CD4-positive, alpha-beta T cell treated with Interferon alpha-2 for 1 hour (primary cell): Measurements from ENCODE around the gene COMMD4.
"Not testable (repeated sequence)": the region's sequence is repeated elsewhere in the genome, so short reads cannot be mapped to it uniquely, and the experiment has no call there.

Source experiments
- DNase-seq, 2 donors: peaks; one replicate each; pipeline ENCODE4 v3.0.0-alpha.2; 2020 to 2022

Gene COMMD4

DNA sequence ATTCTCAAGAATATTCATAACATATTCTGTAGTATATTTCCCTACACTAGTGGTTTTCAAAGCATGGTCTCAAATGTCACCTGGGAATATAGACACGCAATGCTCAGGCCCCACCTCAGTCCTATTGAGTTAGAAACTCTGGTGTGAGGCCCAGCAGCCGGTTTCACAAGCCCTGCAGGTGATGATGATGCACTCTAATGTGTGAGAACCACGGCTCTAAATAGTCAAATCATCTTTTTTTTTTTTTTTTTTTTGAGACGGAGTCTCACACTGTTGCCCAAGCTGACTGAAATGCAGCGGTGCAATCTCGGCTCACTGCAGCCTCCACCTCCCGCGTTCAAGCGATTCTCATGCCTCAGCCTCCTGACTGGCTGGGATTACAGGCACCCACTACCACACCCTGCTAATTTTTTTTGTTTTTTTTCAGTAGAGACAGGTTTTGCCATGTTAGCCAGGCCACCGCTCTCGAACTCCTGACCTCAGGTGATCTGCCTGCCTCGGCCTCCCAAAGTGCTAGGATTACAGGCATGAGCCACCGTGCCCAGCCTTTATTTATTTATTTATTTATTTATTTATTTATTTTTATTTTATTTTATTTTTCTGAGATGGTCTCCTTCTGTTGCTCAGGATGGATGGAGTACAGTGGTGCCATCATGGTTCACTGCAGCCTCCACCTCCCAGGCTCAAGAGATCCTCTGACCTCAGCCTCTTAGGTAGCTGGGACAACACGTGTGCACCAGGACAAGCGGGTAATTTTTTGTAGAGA is 2.0 kb upstream of the COMMD4 start:
- DNase-seq, result not testable (repeated sequence)

DNA sequence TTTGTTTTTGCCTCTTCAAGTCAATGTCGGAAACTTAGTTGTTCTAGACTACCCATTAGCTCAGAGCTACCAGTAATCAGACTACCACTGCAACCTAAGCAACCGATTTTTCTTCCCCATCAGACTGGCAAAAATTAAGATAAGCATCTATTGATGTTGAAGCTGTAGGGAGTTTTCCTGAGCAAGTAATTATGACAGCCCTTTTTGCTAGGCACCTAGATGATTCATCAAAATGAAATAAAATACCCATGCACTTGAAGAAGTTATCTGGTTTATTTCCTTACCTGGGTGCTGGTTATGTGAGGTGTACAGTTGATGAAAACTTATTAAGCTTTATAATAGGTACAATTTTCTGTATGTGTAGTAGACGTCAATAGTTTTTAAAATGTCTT is 554 bp upstream of the COMMD4 start:
- no peak for DNase-seq

DNA sequence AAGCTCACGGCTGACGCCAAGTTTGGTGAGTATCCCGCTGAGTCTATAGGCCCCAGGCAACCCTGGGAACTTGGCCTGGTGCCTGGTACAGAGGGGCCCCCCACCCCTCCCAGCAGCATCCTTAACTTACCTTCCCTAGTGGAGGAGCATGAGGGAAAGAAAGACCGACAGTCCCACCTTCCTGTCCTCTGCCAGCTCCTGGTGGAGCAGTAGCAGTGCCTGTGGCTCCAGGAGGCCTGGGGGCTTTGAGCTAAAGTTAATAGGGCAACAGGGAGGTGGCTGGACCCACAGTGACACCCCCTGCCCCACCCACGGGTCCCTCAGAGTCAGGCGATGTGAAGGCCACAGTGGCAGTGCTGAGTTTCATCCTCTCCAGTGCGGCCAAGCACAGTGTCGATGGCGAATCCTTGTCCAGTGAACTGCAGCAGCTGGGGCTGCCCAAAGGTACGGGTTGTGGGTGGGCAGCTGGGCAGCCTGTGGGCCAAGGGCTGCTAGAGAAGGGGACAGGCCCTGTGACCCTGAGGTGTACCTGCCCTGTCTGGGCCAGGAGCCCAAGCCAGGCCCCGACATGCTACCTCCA is 2.9 kb downstream of the COMMD4 start:
- DNase-seq, result no peak

DNA sequence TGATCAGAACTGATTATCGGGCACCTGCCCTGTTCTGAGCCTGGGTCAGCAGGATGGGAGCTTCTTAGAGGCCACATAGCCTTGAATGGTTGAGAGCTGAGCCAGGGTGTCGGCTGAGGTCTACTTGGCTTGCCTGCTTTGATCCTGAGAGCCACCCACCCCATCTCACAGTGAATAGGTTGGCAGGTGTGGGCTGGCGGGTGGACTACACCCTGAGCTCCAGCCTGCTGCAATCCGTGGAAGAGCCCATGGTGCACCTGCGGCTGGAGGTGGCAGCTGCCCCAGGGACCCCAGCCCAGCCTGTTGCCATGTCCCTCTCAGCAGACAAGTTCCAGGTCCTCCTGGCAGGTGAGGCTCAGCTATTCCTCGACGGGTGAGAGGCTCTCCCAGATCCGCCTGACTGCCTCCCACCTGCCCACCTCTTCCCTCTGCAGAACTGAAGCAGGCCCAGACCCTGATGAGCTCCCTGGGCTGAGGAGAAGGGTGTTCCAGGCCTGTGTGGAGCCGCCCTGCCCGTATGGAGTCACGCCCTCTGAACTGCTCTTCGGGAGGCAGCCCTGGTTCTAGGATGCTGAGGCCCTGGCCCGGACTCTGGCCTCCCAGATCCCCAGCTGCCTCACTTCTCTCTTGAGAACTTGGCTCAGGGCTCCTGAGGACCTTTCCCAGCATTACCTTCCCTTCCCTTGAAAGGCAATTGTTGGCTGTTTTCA is 3.8 kb downstream of the COMMD4 start:
- no peak for DNase-seq

DNA sequence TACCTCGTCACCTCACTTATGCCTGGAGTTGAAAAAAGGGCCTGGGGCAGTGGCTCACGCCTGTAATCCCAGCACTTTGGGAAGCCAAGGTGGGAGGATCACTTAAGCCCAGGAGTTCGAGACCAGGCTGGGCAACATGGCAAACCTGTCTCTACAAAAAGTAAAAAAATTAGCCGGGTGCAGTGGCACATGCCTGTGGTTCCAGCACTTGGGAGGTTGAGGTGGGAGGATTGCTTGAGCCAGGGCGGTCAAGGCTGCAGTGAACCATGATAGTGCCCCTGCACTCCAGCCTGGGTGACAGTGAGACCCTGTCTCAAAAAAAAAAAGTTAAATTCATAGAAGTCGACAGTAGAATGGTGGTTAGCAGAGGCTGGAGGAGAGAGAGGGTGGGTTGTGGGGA is 6.4 kb downstream of the COMMD4 start:
- DNase-seq, result no peak

DNA sequence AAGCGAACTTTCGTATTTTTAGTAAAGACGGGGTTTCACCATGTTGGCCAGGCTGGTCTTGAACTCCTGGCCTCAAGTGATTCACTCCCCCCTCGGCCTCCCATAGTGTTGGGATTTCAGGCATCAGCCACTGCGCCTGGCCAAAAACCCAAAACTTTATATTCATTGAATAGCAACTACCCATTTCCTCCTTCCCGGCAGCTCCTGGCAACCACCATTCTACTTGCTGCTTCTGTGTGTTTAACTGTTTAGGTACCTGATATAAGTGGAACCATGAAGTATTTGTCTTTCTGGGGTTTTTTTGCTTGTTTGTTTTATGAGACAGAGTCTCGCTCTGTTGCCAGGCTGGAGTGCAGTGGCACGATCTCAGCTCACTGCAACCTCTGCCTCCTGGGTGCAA is 8.1 kb downstream of the COMMD4 start:
- not testable (repeated sequence) for DNase-seq

DNA sequence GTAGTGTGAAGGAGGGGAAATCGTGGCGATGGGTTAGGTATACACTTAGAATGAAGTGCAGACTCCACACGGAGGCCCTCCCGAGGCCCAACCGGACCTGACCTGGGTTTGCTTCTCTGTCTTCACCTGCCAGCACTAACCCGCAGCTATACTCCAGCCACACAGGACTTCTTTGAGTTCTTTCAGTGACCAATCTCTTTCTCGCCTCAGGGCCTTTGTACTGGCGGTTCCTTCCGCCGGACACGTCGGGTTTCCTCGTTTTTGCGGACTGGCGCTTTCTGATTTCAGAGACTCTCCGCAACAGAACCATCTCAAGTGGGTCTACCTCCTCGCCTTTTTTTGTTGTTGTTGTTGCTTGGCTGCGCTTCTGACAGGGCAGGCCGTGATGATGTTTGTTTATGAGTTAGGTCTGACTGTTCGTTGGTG is 10.9 kb downstream of the COMMD4 start, which contains the start of gene NEIL1:
NEIL1 (plus strand) TSS at position 244 of the 426 bp plus-strand sequence. CDS start 1,867 bp downstream, outside the sequence.
- no peak for DNase-seq

DNA sequence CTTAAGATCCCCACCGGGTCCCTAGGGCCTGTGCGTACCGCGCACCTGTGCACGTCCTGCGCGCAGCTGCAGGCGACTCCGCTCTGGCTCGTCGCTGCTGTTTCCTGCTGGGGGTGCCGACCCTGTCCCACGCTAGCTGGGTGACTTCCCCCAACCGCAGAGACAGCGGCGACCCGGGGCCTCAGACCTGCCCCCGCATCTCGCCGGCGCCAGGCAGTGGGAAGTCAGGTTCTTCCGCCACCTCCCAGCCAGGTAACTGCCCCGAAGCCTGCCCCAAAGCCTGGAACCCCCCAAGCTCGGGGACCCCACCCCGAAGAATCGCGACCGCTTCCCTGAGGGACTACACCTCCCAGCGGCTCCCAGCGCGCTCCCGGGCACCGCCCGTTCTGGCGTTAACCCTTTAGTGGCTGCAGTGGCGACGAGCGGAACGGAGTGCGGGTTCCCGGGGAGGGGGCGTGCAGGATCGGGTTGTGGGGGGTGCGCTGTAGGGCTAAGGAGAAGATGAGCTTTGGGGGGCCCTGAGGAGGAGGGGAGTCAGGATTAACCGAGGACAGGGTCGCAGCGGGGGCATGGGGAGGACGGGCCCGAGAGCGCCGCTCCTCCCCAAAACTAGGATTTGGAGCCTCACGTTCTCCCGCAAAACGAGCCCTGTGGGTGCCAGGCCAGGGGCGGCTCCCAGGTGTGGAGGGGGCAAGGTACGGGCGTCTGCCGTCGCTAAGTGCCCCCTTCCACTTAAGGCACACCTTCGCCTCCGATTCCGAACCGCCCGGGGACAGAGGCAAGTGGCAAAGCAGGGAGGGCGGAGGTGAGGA is 11.6 kb downstream of the COMMD4 start:
- peak; percentile 55 to 81 for DNase-seq

DNA sequence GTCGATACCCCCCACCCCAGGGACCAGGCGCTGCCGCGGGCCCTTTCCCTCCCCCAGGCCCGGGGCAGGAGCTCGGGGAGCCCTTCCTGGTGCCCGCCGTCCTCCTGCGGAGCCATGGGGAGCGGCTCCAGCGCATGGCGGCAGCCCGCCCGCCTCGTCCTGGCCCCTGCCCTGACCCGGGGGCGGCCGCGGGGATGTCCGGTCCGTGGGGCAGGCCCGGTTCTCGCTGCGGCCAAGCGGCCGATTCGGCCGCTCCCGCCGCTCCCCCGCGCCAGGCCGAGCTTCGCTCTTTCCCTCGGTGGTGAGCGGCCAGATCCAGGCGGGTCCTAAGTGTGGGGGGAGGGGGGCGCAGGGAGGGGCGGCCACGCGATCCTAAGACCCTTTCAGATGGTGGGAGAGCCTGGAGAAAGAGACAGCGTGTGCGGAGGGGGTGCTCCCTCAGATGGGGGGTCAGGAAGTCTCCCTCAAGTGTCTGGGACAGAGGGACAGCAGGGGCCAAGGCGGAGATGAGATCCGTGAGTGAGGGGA is 12.2 kb downstream of the COMMD4 start:
- peak in 1 of 2 donors; percentile 16 for DNase-seq

DNA sequence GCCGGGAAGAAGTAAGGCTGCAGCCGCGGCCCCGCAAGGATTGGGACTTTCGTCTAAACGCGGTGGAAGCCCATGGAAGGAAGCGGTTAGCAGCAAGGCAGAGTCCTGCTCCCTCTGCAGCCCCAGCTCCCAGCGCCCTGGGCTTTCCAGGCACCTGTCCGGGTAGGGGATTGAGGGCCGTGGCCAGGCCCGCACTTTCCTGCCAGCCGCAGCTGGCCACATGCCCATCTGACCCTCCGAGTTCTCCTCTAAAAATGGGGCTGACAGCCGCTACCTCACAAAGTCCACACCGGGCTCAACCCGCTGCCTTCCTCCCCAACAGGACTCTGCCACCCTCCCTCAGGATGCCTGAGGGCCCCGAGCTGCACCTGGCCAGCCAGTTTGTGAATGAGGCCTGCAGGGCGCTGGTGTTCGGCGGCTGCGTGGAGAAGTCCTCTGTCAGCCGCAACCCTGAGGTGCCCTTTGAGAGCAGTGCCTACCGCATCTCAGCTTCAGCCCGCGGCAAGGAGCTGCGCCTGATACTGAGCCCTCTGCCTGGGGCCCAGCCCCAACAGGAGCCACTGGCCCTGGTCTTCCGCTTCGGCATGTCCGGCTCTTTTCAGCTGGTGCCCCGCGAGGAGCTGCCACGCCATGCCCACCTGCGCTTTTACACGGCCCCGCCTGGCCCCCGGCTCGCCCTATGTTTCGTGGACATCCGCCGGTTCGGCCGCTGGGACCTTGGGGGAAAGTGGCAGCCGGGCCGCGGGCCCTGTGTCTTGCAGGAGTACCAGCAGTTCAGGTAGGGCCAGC is 12.9 kb downstream of the COMMD4 start:
- no peak for DNase-seq

DNA sequence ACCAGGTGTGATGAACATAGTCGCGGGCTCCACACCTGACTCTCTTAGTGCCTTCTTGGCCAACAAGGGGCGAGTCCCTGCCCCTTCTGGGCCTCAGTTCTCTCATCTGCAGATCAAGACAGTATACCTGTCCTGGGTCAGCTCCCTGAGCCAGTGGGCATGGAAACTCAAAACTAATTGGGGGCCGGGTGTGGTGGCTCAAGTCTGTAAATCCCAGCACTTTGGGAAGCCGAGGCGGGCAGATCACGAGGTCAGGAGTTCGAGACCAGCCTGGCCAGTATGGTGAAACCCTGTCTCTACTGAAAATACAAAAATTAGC is 13.4 kb downstream of the COMMD4 start:
- not testable (repeated sequence) for DNase-seq

DNA sequence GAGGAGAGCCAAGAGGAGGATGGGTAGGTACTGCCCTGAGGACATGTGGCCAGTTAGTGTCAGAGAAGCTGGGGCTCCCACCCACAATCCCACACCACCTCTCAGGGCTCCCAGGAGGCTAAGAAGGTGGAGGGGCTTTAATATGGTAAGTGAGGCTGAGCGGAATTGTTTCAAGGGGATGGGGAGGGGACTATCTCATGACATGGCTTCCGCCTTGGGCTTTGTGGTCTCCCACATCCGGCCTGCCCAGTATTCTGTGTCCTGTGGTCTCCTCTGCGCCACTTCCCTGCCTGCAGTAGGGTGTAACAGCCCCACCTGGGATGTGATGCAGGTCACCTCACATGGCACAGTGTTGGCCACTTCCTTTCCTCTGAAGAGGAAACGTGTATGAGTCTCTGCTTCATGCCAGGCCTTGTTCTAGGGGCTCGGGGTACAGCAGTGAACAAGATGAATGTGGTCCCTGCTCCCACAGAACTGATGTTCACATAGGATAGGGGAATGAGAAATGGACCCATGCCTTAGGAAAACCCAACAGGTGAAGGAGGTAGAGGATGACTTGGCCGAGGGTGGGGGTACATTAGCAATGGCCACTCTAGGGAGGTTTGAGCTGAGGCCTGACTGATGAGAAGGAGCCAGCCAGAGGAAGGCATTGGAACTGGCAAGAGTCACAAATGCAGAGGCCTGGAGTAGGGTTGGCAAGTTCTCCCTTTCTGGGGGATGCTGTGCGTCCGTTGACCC is 14.2 kb downstream of the COMMD4 start:
- peak; percentile 87 to 88 for DNase-seq

DNA sequence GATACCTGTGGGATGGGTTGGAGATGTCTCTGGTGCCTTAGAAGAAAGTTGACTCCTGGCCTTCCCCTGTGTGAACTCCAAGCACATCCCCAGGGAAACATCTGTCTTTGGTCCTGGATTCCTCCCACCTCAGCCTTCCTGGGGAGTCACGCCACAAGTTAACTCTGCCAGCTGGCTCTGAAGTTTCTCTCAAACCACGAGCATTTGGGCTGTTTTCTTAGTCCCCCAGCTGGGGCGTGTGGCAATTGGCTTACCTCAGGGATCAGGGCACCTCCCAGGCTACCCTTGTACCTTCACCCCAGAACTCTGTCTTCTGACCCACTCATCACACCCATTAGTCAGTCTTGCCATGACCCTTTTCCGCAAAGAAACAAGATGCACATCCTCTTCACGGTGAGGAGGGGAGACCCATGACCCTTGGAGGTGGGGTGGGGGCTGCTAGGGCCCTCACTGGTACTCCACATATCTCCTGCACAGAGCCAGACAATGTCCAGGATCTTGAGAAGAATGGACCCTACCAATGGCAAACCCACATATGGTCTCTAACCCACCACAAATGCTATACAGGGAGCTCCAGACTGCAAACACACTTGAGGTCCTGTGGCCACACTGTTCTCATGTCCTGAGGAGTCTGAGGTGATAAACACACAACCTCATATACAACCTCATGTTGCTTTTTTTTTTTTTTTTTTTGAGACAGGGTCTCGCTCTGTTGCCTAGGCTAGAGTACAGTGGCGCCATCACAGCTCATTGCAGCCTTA is 14.9 kb downstream of the COMMD4 start:
- no peak for DNase-seq

DNA sequence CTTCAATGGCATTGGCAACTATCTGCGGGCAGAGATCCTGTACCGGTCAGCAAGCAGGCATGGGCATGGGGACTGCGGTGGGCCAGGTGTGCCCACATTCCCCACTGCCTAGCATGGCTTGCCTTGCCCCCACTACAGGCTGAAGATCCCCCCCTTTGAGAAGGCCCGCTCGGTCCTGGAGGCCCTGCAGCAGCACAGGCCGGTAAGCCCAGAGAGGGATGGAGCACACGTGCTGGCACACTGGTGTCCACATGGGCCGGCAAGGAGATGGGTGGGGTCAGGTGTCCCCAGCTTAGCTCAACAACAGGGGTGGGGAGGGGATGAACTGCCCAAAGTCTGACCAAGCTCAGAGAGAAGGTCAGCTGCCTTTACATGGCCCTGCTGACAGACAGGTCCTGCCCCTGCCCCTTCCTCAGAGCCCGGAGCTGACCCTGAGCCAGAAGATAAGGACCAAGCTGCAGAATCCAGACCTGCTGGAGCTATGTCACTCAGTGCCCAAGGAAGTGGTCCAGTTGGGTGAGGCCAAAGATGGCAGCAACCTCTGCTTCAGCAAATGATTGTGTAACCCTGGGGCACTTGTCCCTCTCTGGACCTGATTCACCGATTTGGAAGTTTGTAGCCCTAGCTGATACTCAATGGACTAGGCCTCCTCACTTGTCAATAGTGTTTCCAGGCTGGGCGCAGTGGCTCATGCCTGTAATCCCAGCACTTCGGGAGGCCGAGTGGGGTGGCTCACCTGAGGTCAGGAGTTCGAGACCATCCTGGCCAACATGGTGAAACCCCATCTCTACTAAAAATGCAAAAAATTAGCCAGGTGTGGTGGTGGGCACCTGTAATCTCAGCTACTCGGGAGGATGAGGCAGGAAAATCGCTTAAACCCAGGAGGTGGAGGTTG is 16.6 kb downstream of the COMMD4 start:
- DNase-seq, result no peak

DNA sequence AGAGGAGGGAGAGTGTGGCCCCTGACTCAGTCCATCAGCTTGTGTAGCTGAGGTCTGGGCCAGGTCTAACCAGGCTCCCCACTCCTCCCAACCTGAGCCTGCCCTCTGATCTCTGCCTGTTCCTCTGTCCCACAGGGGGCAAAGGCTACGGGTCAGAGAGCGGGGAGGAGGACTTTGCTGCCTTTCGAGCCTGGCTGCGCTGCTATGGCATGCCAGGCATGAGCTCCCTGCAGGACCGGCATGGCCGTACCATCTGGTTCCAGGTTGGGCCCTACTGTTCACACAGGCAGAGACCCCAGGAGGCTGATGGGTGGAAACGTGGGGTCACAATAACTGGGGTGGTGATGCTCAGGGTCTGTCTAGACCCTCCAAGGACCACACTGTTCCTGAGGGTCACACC is 17.7 kb downstream of the COMMD4 start:
- DNase-seq, result no peak

DNA sequence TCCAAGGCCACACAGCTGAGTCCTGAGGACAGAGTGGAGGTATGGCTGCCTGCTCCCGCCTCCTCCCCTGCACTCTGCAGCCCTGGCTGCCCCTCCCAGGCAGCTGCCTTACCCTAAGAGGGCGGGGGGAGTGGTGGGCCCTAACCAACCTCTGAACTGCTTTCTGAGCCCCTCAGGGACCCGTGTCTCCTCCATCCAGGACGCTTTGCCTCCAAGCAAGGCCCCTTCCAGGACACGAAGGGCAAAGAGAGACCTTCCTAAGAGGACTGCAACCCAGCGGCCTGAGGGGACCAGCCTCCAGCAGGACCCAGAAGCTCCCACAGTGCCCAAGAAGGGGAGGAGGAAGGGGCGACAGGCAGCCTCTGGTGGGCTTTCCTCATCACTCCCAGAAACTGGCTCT is 18.6 kb downstream of the COMMD4 start:
- DNase-seq, result no peak

DNA sequence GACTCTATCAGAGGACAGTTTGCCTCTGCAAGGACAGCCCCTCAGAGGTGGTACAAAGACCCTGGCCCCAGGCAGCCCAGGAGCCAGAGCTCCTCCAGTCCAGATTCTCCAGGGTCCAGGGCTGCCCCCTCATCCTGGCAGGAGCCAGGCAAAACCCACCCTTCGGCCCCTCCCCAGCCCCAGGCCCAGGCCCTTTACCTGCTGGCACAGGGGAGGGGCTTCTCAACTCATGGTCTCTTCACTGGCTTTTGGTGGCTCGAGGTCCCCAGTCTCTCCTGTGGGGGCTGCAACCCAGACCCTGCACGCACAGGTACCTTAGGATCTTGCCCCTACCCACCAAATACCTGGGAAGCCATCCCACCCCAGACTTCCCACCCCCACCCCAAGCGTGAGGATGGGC is 19.5 kb downstream of the COMMD4 start:
- no peak for DNase-seq

DNA sequence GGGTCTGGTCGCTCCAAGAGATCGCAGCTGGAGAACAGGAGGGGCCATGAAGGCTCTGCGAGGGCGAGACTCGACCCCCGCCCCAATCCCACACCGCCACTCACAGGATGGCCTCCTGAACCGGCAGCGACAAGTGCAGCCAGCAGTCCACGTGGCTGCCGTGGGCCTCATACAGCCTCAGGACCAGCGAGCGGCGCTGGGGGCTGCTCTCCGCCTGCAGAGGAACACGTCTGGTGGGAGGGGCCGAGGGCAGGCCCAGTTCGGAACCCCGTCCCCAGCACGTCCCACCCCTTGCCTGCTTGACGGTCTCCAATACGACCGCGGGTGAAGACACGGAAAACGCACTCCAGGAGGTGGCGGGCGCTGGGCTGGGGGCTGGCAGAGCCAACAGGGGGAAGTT is 20.1 kb downstream of the COMMD4 start:
- no peak for DNase-seq

DNA sequence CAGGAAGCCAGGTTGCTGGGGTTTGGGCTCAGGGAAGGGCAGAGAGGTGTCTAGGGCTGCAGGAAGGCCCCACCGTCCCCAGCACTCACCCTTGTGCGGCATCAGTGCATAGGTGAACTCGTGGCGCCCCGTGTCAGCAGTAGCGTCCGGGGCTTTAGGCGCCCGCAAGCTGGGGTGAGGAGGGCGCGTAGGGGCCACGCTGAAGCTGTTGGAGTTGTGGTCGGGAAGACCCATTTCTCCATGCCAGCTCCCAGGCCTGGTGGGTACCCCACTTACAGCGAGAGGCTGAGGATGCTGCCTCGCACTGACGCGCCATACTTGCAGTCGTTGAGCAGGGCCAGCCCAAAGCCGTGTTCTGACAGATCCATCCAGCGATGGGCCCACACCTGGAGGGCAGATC is 20.7 kb downstream of the COMMD4 start:
- no peak for DNase-seq
